GM13977 (cell line): Measurements from ENCODE around the gene COL13A1.

Experiments
- DNase-seq: peaks from one replicate; pipeline ENCODE4 v3.0.0; 2012; ENCODE audit warnings: low spot score
- CTCF ChIP-seq: IDR thresholded peaks from 2 replicates; pipeline ENCODE4 v1.5.1; 2012; ENCODE audit warnings: mild to moderate bottlenecking, control low read depth; ENCODE audit not compliant: insufficient read depth; ENCODE audit errors: extremely low read depth, missing control alignments
- in situ Hi-C: fragments of 300-500 bp; cut with MboI; formaldehyde crosslinking; loops from one replicate; pipeline ENCODE4 v1.12.0; 2022; ENCODE audit warnings: low sequenced_read_pairs, low pct_unique_long_range_greater_than_20kb, mixed read lengths, inconsistent platforms; ENCODE audit not compliant: unreplicated experiment

The COL13A1 gene

GRCh38 chr10:69955897-69956740, 154.4 kb downstream of the COL13A1 start:
- in situ Hi-C loops, result no loop called here
- no peak for DNase-seq
- no peak for TF ChIP-seq CTCF

GRCh38 chr10:69956741-69957230, 155.1 kb downstream of the COL13A1 start:
- no peak for DNase-seq
- in situ Hi-C loops, result no loop called here
- TF ChIP-seq CTCF, result no peak

GRCh38 chr10:69957241-69957885, 155.7 kb downstream of the COL13A1 start:
- in situ Hi-C loops, result no loop called here
- DNase-seq, result no peak
- no peak for TF ChIP-seq CTCF

GRCh38 chr10:69957886-69958555, 156.3 kb downstream of the COL13A1 start:
- in situ Hi-C loops, result no loop called here
- peak; percentile 80 for DNase-seq
- TF ChIP-seq CTCF, result peak; percentile 85

GRCh38 chr10:69958556-69958902, 156.8 kb downstream of the COL13A1 start:
- no peak for DNase-seq
- in situ Hi-C loops, result no loop called here
- no peak for TF ChIP-seq CTCF

- TF ChIP-seq CTCF, result no peak
- no peak for DNase-seq
- in situ Hi-C loops, result no loop called here
Observed at GRCh38 chr10:69959911-69960310, 158.2 kb downstream of the COL13A1 start.
